OCI-LY3 (cell line): ENCODE measurements around the gene ALDH1A3.

ENCODE experiments used
- EZH2phosphoT487 ChIP-seq: fragments of 200-600 bp; shearing (Covaris generic); IDR thresholded peaks from 2 replicates; pipeline ENCODE4 v1.6.1; 2018; ENCODE audit warnings: antibody characterized with exemption, mixed run types, low read depth
- TF ChIP-seq, protein P1 (sequence below): fragments of 200-600, 300-600 bp; sonication (generic); IDR thresholded peaks from 2 replicates; pipeline ENCODE4 v1.5.1; 2014; ENCODE audit warnings: antibody characterized with exemption, low read length, low read depth

DNA sequence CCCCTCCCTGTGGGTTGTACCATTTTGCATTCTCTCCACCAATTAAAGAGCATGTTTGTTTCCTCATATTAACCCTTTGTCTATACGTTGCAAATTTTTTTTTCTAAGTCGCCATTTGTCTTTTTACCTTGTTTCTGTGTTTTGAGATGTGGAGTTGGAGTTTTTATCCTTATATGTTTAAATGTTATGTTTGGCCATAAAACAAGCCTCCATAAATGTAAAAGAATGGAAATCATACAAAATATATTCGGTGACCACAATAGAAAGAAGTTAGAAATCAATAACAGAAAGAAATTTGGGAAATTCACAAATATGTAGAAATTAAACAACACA, 68.8 kb downstream of the ALDH1A3 start:
- TF ChIP-seq, protein P1, sequence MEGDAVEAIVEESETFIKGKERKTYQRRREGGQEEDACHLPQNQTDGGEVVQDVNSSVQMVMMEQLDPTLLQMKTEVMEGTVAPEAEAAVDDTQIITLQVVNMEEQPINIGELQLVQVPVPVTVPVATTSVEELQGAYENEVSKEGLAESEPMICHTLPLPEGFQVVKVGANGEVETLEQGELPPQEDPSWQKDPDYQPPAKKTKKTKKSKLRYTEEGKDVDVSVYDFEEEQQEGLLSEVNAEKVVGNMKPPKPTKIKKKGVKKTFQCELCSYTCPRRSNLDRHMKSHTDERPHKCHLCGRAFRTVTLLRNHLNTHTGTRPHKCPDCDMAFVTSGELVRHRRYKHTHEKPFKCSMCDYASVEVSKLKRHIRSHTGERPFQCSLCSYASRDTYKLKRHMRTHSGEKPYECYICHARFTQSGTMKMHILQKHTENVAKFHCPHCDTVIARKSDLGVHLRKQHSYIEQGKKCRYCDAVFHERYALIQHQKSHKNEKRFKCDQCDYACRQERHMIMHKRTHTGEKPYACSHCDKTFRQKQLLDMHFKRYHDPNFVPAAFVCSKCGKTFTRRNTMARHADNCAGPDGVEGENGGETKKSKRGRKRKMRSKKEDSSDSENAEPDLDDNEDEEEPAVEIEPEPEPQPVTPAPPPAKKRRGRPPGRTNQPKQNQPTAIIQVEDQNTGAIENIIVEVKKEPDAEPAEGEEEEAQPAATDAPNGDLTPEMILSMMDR = no peak
- no peak for TF ChIP-seq EZH2phosphoT487
